ENCODE measurements around the gene CCDC59.

The CCDC59 gene

GRCh38 chr12:82314406-82314892 is 43.7 kb downstream of the CCDC59 start:
- no peak for ATAC-seq

All from activated CD4-positive, CD25-positive, alpha-beta regulatory T cell treated with anti-CD3 and anti-CD28 coated beads, Interleukin-2, amount 50 U/mL, for 24 hours (primary cell).